Left lung (tissue), 10 donors: ENCODE measurements around the gene HPCAL4. TPM values are rescaled to one million over a fixed set of nuclear protein-coding genes. Genes with fewer than 3 reads are reported as not detected.

Source experiments
- ATAC-seq: fragments of 200-7000 bp; cut with Tn5 transposase; one replicate; pipeline ENCODE4 v1.9.1; 2020; ENCODE audit warnings: moderate library complexity
- DNase-seq, 4 donors: peaks; one replicate each; pipeline ENCODE4 v3.0.0-alpha.2; 2013 to 2020
- H3K27ac ChIP-seq, 2 donors: fragments of 200-600 bp; sonication (generic) in 1 of 2; one replicate each; pipeline versions ENCODE4 v1.5.0 to v1.8.0; 2020 to 2021
- H3K27me3 ChIP-seq, 2 donors: fragments of 200-600 bp; sonication (generic) in 1 of 2; one replicate each; pipeline versions ENCODE4 v1.5.0 to v1.8.0; 2020 to 2021
- H3K36me3 ChIP-seq, 2 donors: fragments of 200-600 bp; sonication (generic) in 1 of 2; one replicate each; pipeline versions ENCODE4 v1.5.0 to v1.8.0; 2020 to 2021
- H3K4me1 ChIP-seq, 2 donors: fragments of 200-600 bp; one replicate each; pipeline ENCODE4 v1.8.0; 2021
- H3K4me3 ChIP-seq, 2 donors: fragments of 200-600 bp; sonication (generic) in 1 of 2; one replicate each; pipeline versions ENCODE4 v1.5.0 to v1.8.0; 2020 to 2021; ENCODE audit warnings: mild to moderate bottlenecking in 1 of 2
- H3K9me3 ChIP-seq, 2 donors: fragments of 200-600 bp; sonication (generic) in 1 of 2; one replicate each; pipeline versions ENCODE4 v1.5.0 to v1.8.0; 2020 to 2021
- intact Hi-C, 2 donors: fragments of 100-400 bp; cut with DNase I; formaldehyde crosslinking; loops; one replicate each; pipeline versions ENCODE4 v1.11.2 to v1.14.2; 2022
- polyA plus RNA-seq, 6 donors: library from polyadenylated mRNA; unstranded; fragments of 120-200 nt; gene quantifications; one replicate each; pipeline ENCODE4 v1.2.1, GENCODE V29; 2013; ENCODE audit not compliant: insufficient read length in 6 of 6
- total RNA-seq, 2 donors: library from RNA; stranded (reverse); fragmentation: NEBNext Ultra II Directional; extraction: Animal tissue kit (Norgen Biotek cat#: 25700); gene quantifications; one replicate each; pipeline ENCODE4 v1.2.1, GENCODE V29; 2021
- TF ChIP-seq, protein P1 (sequence below), 2 donors: fragments of 200-600 bp; sonication (generic) in 1 of 2; IDR thresholded peaks; one replicate each; pipeline versions ENCODE4 v1.5.0 to v1.8.0; 2021; ENCODE audit warnings: antibody characterized with exemption in 2 of 2
- donor health status: DM: no; HTN: yes; CAD: no.
- donor health status: DM: no; HTN: no; CAD: no.

The HPCAL4 gene
- total and polyA plus RNA-seq, 8 donors, result 0.04 to 1.9 (median 0.14) TPM

DNA sequence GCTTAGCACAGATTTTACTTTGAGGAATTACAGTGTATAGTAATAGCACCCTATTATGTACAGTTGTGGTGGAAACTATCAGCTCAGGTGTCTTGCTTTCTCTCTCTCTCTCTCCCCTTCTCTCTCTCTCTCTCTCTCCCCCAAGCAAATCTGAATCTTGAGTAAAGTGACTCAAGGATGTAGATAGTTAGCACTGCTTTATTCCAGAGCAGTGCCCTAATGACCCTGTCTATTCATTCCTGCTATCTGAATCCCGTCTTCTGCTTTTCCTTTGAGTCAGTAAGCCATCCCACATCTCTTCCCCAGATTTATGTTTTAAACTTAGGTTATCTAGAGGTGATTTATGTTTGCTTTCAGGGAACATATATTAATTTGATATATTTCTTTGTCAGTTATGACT is 5.2 kb upstream of the HPCAL4 start:
- TF ChIP-seq, protein P1, sequence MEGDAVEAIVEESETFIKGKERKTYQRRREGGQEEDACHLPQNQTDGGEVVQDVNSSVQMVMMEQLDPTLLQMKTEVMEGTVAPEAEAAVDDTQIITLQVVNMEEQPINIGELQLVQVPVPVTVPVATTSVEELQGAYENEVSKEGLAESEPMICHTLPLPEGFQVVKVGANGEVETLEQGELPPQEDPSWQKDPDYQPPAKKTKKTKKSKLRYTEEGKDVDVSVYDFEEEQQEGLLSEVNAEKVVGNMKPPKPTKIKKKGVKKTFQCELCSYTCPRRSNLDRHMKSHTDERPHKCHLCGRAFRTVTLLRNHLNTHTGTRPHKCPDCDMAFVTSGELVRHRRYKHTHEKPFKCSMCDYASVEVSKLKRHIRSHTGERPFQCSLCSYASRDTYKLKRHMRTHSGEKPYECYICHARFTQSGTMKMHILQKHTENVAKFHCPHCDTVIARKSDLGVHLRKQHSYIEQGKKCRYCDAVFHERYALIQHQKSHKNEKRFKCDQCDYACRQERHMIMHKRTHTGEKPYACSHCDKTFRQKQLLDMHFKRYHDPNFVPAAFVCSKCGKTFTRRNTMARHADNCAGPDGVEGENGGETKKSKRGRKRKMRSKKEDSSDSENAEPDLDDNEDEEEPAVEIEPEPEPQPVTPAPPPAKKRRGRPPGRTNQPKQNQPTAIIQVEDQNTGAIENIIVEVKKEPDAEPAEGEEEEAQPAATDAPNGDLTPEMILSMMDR (IDR thresholded peaks at IDR 0.05), result no peak
- Histone ChIP-seq H3K9me3 (no peaks in the 10 kb centered on the region), H3K27ac (no peak overlapping the region), H3K4me1 (peaks cover 7 to 23% of the 10 kb centered on the region in 2 donors), H3K36me3 (no peaks in the 10 kb centered on the region), H3K27me3 (peaks cover 13 to 72% of the 10 kb centered on the region in 2 donors), H3K4me3 (no peak overlapping the region)
- DNase-seq (no peak), ATAC-seq (no peak)
- intact Hi-C loops, result no loop called here

DNA sequence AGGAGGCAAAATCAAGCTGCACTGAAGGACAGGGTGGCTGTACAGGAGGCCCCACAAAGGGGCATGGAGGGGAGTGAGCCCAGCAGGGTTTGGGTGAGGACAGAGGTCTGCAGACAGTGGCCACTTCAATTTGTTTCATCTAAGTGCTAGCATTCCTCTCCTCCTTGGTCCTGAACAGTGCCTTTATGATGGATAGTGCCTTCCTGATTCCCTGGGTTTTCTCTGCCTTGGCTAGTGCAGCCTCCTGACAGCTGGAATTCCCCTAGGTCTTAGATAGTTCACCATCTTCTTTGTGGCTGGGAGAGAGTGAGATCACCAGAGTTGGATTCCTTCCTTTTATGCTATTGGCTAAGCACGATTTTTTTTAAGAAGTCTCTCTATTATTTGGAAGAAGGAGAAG is 3.8 kb upstream of the HPCAL4 start:
- no peak for ATAC-seq
- DNase-seq, result no peak
- H3K4me3 ChIP-seq, result no peak overlapping the region
- intact Hi-C loops, result no loop called here
- no peaks in the 10 kb centered on the region for H3K9me3 ChIP-seq
- H3K36me3 ChIP-seq, result no peaks in the 10 kb centered on the region
- no peak overlapping the region for H3K27ac ChIP-seq
- TF ChIP-seq, protein P1 (IDR thresholded peaks at IDR 0.05), result no peak
- peaks cover 14 to 86% of the 10 kb centered on the region in 2 donors for H3K27me3 ChIP-seq
- H3K4me1 ChIP-seq, result peaks cover 11 to 24% of the 10 kb centered on the region in 2 donors

DNA sequence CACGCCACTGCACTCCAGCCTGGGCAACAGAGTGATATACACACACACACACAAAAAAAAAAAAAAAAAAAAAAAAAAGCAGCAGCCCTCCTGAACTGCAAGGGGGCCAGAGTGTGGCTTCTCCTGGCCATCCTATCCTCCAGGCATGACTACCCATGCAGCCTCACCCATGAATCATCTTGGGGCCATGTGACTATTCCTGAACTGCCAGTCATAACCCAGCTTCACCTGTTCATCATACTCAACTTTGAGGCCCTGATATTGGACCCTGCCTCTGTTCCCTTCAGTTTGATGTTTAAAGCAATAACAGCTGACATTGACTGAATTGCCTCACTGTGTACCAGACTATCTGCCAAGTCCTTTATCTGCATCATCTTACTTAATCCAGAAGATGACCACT is 2.8 kb upstream of the HPCAL4 start:
- TF ChIP-seq, protein P1 (IDR thresholded peaks at IDR 0.05), result no peak
- Histone ChIP-seq H3K27me3 (peaks cover 14 to 96% of the 10 kb centered on the region in 2 donors), H3K4me3 (no peak overlapping the region), H3K9me3 (no peaks in the 10 kb centered on the region), H3K4me1 (peaks cover 11 to 24% of the 10 kb centered on the region in 2 donors), H3K27ac (no peak overlapping the region), H3K36me3 (no peaks in the 10 kb centered on the region)
- intact Hi-C loops, result no loop called here
- no peak for ATAC-seq
- DNase-seq, result no peak

DNA sequence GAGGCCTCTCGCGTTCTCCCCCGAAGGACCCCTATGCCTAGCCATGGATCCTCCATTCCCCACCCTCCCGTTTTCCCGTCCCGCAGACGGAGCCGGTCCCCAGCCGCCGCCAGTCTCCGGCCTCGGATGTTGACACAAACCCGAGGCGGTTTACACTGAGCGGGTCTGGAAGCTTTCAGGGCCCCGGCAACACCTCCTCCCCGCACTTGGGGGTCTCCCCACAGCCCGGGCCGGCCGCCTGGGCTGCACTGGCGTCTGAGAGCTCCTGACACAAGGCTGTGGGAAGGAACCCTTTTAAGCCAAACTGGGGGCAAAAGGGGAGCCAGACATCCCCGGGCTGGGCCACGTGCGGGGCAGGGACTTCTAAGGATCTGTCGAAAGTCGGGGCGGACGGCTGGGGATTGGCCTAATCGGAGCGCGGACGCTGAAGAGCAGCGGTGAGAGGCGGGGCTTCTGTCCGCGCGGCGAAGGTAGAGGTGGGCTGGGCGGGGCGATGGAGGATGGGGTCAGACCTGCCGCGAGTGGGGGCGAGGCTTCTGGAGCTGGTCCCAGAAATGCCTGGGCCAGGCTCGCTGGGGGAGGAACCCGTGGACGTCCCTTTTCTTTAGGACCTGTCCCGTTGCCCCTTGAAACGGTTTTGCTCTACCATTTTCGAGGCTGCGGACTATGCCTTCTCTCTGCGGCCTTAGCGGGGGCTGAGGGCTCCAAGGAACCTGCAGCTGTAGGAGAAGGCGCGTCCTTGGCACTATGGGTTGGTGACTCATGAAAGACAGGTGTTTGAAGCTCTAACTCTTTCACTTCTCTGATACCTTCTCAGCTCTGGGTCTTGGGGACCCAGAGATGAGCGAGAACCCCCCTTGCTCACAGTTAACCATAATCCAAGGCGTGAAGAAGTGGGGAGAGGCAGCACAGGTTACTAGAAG is 1.2 kb upstream of the HPCAL4 start:
- TF ChIP-seq, protein P1 (IDR thresholded peaks at IDR 0.05), result no peak
- Histone ChIP-seq H3K4me3 (peak overlapping the region in 1 of 2 donors; percentile 25), H3K9me3 (no peaks in the 10 kb centered on the region), H3K27ac (no peak overlapping the region), H3K4me1 (peaks cover 11 to 24% of the 10 kb centered on the region in 2 donors), H3K27me3 (peaks cover 14 to 97% of the 10 kb centered on the region in 2 donors), H3K36me3 (no peaks in the 10 kb centered on the region)
- DNase-seq (peak in 3 of 4 donors; percentile 51 to 83 (median 60)), ATAC-seq (peak; percentile 71)
- intact Hi-C loops, result no loop called here

DNA sequence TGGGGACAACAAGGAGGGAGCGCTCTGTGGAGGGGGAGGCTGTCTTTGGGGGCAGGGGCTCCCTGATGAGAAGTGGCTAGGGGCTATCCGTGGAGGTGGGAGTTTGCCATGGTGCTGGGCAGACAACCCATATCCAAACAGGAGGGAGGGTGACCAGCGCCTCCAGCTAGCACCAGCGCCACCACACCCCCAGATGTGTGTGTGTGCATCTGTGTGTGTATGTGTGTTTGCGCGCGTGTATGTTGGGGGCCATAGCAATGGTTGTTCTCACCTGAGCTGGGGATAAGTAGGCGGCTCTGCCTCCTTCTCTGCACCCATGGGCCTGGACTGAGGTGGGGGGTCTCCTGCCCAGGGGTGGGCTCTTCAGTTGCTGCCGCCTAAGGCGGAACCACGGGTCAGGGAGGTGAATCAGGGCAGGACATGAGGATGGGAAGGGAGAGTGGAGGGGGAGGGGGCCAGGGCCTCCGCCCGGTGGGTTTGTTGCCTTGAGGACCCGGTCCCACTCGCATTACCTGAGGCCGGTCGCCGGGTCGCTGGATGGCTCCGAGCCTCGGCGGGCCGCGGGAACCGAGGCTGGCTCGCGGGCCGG is 345 bp downstream of the HPCAL4 start:
- Histone ChIP-seq H3K4me1 (peaks cover 11 to 24% of the 10 kb centered on the region in 2 donors), H3K4me3 (peak overlapping the region; percentile 2 to 25), H3K9me3 (no peaks in the 10 kb centered on the region), H3K27me3 (peaks cover 14 to 100% of the 10 kb centered on the region in 2 donors), H3K36me3 (no peaks in the 10 kb centered on the region), H3K27ac (no peak overlapping the region)
- intact Hi-C loops, result no loop called here
- no peak for ATAC-seq
- no peak for DNase-seq
- TF ChIP-seq, protein P1 (IDR thresholded peaks at IDR 0.05), result no peak
